GM08714 (cell line): ENCODE measurements around the gene CCDC85C.

Experiments
- H3K4me3 ChIP-seq: fragments of 200-500 bp; sonication (Bioruptor generic); 2 replicates; pipeline ENCODE4 v1.5.1; 2014; ENCODE audit warnings: mild to moderate bottlenecking, low read length, inconsistent platforms
- ZNF274 ChIP-seq: IDR thresholded peaks from 2 replicates; pipeline ENCODE4 v1.6.1; 2012; ENCODE audit warnings: mild to moderate bottlenecking, low read depth, low read length

CCDC85C gene

DNA sequence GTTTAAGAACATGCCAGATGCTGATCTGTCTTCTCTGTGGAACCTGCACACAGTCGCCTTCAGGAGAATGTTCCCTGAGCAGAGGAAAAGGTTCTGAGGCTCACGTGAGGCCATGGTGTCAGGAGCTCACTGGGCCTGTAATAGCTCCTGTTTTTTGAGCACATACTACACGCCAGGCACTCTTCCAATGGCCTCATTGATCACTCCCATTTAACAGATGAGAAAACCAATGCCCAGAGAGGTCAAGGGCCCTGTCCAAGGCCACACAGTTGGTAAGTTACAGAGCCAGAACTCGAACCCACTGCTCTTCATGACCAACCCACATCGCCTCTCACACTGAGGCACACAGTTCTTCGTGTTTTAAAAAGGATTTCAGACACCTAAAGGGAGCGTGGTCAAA, 33.6 kb upstream of the CCDC85C start:
- no peak overlapping the region for H3K4me3 ChIP-seq
- TF ChIP-seq ZNF274, result no peak

DNA sequence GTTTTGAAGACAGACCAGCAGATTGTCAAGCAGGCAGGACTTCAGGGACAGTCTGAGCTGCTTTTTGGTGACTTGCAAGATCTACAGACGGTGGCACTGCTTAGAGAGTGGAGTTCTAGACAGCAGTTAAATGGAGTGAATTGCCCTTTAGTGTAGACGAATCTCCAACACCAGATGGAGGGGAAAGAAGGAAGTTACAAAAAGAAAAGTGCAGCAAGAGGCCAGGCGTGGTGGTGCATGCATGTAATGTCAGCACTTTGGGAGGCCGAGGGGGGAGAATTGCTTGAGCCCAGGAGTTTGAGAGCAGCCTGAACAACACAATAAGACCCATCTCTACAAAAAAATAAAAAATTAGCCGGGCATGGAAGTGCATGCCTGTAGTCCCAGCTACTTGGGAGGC, 32.5 kb upstream of the CCDC85C start:
- TF ChIP-seq ZNF274, result no peak
- H3K4me3 ChIP-seq, result no peak overlapping the region

DNA sequence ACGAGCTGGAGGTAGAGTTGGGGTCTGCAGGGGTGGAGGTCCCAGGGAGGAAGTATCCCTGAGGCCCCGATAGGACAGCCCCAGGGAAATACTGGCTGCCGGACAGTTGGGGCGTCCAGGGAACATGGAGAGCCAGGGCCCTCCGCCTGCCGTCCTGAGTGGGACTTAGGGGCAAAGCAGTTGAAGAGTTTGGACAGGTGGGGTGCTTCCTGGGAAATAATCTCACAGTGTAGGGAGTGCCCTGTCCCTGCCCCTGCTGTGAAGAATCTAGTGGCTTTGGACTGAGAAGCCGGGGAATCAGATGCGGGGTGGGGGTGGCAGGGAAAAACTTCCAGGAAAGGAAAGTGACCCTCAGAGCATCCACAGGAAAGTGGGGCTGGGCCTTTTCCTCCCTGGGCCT, 31.1 kb upstream of the CCDC85C start:
- no peak overlapping the region for H3K4me3 ChIP-seq
- no peak for TF ChIP-seq ZNF274

DNA sequence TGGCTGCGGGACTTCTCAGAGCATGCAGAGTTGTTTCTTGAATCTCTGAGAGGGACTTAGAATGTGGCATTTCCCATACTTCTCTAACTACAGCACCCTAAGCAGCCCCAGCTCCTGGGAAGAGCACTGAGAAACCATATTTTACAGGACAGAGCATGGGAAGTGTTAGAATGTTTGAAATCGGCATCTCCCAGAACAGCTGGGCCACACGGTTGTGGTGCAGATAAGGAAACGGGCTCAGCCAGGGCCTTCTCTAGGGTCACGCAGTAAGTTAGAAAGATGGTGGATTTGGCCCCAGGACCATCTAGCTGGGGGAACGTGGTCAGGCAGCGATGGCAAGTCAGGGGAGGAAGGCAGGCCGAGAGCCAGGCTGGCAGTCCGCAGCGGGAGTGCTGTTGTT, 30.4 kb upstream of the CCDC85C start:
- TF ChIP-seq ZNF274, result no peak
- H3K4me3 ChIP-seq, result no peak overlapping the region

DNA sequence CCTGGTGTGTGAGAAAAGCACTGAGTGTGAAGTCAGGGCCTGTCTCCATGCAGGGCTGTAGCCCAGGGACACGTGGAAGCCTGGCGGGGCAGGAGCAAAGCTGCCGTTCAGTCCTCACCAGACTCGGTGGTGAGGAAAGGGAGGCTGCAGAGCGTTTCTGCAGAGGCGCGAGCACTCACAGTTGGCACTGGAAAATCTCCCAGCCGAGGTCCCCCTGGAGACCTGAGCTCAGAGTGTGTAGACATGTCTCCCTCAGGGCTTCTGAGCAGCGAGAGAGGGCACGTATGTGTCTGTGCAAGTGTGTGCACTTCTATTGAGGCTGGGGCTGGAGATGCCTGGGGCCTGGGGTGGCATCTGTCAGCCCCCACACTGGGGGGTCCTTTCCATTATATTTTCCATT, 29.9 kb upstream of the CCDC85C start:
- H3K4me3 ChIP-seq, result no peak overlapping the region
- TF ChIP-seq ZNF274, result no peak

DNA sequence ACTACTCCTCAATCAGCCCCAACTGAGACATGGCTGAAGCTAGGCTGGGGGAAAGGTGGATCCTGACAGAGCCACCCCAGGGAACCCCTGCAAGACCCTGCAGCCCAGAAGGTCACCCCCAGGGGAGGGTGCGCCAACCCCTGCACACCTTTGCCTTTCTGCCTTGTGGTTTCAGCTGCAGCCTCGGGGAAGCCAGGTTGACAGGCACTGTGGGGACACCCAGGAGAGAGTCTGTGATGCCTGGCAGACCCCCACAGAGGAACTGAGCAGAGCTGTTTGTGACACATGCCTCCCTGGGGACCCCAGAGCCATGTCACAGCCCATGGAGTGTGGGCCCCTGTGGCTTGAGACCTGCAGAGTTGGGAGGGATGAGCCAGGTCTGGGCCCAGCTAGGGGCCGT, 29.1 kb upstream of the CCDC85C start:
- no peak overlapping the region for H3K4me3 ChIP-seq
- TF ChIP-seq ZNF274, result no peak

DNA sequence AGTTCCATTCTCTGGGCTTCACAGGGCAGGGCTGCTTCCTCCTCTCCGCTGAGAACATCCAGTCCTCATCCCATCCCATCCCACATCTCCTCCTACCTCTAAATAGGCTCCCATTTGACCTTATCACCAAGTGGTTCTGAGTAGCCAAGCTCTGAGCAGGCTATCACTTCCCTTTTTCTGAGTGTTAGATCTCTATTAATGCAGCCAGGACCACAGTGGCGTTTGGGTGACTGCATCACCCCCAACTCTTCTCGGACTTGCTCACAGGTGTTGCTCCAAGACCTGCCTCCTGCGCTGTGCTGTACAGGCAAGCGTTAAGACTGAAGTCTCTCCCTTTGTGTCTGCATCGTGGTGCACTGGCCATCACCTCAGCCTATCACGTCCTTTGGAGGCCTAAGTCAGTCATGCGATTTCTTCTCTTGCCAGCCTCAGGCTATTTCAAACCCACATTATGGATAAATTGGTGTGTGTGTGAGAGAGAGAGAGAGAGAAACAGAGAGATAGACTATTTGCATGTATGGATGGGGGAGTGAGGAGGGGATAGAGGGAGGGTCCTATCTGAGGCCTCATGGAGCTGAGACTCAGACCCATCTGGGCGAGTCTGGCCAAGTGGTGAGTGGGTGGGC, 28.5 kb upstream of the CCDC85C start:
- H3K4me3 ChIP-seq, result no peak overlapping the region
- no peak for TF ChIP-seq ZNF274

DNA sequence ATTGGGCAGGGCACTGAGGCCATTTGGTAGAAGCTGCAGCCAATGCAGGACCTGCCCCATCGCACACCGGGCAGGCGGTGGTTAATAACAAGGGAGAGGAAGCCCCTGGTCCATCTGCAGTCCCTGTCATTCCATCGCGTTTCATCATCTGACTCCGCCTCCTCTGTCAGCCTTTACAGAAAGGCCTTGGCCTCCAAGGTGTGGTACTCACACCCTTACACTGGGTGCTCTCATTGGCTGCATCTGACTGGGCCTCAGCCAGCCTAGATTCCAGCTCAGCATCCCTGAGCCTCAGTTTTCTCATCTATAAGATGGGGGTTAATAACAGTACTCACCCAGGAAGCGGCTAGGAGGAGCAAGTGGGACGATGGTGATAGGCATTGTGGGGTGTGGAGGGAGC, 26.2 kb upstream of the CCDC85C start:
- TF ChIP-seq ZNF274, result no peak
- no peak overlapping the region for H3K4me3 ChIP-seq

DNA sequence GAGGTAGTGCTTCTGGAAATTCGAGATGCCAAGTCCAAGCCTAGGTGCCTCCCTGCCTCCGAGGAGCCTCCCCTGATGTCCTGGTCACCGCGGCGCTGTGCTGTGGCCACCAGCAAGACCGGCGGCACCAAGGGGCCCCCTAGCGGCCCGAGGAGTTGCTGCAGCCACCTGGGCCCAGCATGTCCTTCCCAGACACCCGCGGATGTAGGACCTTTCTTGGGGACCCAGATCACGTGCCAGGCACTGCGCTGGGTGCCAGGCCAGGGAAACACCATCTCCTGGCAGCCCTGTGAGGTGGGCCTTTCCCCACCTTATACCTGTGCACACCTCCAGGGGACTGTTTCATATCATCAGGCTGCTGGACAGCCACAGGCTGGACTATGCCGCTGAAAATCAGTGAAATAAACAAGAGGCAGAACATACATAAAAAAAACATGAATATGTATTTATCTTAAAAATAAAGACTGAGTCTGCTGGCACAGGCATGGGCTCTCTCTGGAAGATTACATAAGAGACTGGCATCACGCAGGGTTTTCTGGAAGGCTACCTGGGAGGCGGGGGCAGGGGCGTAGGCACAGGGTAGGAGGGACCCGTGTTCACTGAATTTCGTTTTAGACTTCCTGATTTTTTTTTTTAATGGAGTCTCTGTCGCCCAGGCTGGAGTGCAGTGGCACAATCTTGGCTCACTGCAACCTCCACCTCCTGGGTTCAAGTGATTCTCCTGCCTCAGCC, 25.0 kb upstream of the CCDC85C start:
- no peak for TF ChIP-seq ZNF274
- no peak overlapping the region for H3K4me3 ChIP-seq

DNA sequence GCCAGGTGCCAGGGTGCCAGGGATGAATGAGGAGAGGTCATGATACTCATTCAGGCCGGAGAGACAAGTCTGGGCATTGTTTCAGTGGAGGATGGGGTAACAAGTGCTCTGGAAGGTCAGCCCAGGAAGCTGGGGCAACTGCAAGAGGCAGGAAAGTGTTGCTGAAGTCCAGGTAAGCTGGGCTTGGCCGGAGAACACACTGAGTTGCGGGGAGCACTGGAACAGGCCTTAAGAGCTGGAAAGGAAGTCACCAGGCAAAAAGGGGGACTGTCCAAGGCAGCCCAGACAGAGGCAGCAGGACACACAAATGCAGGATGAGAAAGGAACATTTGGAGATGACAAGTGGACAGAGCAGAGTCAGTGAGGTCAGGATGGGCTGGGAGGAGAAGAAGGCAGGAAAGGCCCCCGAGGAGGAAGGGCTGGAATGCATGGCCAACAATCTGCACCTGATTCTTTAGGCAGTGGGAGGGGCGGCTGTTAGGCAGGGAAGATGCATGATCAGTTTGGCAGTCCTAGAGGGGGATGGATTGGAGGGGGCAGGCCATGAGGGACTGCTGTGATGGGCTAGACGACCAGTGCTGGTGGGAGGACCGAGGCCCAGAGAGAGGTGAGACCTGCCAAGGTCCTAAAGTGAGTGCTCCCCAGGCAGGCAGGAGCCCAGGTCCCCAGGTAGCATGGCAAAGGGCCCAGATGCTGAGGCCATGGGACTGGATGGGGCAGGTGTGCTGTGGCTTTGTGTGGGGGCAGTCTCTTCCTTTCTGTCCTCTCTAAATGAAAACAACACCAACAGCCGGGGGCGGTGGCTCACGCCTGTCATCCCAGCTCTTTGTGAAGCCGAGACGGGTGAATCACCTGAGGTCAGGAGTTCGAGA, 23.7 kb upstream of the CCDC85C start:
- no peak for TF ChIP-seq ZNF274
- no peak overlapping the region for H3K4me3 ChIP-seq

DNA sequence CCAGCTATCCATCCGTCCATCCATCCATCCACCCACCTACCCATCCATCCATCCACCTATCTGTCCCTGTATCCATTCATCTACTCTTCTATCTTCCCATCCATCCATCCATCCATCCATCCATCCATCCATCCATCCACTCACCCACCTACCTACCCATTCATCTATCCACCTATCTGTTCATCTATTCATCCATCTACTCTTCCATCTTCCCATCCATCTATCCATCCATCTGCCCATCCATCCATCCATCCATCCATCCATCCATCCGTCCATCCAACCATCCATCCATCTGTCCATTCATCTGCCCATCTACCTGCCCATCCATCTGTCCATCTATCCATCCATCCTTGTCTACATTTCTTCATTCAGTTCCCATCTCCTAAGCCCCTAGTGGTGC, 23.1 kb upstream of the CCDC85C start:
- no peak for TF ChIP-seq ZNF274
- no peak overlapping the region for H3K4me3 ChIP-seq

DNA sequence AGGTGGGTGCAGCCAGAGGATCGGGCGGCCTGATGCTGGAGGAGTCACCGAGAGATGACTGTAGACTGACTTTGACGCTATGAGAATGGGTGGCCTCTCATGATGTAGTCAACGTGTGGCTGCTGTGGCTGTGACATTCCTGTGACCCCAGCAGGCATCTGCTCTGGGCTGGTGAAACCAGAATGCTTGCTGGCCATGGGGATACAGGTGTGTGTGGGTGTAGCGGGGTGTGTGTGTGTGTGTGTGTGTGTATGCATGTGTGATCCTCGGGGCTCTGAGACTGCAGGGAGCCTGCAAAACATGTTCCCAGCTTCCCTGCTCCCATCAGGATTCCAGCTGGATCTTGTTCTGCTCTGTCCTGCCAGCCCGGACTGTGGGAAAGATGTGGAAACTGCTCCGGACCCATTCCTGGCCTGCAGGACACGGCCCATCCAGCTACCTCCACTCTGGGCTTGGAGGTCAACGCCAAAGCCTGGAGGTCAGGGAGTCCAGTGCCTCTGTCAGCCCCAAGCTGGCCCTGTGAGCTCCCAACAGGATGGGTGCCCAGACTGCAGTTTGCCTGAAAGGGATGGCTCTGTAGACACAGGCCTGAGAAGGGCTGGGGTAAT, 22.1 kb upstream of the CCDC85C start:
- no peak overlapping the region for H3K4me3 ChIP-seq
- TF ChIP-seq ZNF274, result no peak

DNA sequence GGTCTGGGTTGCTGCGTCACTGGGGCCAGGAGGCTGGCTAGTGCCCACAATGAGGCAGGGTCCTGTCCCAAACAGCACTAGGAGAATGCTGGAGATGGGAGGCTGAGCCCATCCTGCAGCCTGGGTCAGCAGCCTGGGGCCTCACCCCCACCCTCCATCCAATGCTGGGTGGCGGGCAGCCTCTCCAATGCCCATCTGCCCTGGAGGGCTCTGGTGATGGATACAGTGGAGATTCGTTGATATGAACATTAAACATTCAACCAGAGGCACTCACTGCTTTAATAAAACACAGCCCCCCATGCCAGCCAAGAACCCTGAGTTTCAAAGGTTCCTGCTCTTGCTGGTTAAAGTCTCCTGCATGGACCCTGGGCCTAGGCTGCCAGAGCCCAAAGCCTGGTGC, 21.5 kb upstream of the CCDC85C start:
- H3K4me3 ChIP-seq, result no peak overlapping the region
- no peak for TF ChIP-seq ZNF274

DNA sequence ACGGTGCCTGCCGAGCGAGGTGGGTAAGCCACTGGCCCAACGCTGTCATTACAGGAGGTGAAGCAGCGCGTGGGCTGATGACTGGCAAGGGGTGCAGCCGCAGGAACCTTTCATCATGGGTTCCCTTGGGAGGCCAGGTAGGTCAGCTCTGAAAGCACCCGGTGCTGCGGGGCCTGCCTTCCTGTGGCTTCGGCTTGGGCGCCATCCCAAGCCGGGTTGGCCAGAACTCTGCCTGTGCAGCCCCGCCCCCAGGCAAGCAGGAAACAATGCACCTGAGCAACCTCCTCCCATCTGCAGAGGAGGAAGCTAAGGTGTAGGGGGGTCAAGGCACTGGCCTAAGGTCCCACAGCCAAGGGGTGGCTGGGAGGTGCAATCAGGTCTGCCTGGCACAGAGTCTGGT, 21.0 kb upstream of the CCDC85C start:
- no peak for TF ChIP-seq ZNF274
- H3K4me3 ChIP-seq, result no peak overlapping the region
